ENCODE data around the gene ZNF32. TPM values are rescaled to one million over a fixed set of nuclear protein-coding genes. Genes with fewer than 3 reads are reported as not detected.

ZNF32 gene
- total RNA-seq, 1 donor from 2014 or later: 17.6 TPM

DNA sequence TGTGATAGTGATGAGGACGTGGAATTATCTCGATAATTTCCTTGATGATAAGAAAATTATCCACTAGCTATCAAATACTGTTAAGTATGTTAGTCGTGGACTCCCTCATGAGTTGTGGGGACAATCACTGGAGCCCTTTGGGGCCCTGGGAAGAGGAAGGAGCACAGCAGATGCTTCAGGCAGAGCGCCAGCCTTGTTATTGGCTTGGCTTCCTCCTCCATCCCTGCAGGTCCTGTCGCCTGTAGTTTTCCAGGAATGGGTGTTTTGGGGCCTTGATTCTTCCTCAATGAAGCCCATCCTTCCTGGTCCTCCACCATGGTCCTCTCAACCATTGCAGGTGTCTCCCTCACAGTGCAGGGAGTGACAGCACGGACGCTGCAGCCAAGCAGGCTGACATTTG, 32.5 kb upstream of the ZNF32 start:
- no peak for DNase-seq (ENCODE audit: extremely low read depth, low read depth, low spot score)

DNA sequence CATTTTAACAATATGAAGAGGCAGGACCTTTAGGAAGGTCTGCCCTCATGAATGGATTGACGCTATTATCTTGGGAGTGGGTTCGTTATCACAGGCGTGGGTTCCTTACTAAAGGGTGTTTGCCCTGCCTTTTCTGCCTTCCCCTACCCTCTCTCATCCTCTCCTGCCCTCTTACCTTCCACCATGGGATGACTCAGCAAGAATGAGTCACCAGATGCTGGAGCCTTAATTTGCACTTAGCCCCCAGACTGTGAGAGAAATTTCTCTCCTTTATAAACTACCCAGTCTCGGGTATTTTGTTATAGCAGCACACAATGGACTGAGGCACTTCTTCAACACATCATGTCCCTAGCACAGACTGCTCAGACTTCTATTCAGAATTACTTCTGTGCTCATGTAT, 31.4 kb upstream of the ZNF32 start:
- no peak for DNase-seq (ENCODE audit: extremely low read depth, low read depth, low spot score)

DNA sequence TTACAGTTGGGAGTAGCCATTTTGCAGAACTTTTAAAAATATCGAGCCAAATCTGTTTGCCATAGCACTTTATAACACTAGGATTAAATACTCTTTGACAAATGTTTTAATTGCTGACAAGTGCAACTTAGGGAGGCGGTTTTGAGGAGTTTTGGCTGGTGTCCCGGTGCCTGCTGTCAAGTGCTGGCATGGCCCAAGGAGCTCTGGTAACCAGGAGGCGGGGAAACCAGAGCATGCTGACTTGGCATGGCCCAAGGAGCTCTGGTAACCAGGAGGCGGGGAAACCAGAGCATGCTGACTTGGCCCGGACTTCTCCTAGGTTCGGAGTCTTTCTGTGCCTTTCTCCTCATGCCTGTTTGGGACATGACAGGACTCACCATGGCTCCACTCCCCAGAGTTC, 30.8 kb upstream of the ZNF32 start:
- DNase-seq (ENCODE audit: extremely low read depth, low read depth, low spot score): no peak

DNA sequence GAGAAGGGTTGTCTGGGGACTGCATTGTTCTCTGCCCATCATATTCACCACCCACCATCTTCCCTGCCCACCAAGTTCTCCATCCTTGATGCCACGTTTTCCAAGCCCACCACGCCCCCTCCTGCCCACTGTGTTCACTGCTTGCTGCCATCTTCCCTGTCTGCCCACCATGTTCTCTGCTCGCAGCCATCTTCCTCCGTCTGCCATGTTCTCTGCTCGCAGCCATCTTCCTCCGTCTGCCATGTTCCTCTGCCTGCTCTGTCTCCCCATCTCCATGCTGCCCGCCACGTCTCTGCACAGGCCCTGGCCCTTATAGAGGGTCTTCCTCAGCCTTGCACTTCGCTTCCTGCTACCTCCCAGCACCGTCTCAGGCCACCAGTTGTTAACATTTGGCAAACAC, 30.0 kb upstream of the ZNF32 start:
- no peak for DNase-seq (ENCODE audit: extremely low read depth, low read depth, low spot score)

DNA sequence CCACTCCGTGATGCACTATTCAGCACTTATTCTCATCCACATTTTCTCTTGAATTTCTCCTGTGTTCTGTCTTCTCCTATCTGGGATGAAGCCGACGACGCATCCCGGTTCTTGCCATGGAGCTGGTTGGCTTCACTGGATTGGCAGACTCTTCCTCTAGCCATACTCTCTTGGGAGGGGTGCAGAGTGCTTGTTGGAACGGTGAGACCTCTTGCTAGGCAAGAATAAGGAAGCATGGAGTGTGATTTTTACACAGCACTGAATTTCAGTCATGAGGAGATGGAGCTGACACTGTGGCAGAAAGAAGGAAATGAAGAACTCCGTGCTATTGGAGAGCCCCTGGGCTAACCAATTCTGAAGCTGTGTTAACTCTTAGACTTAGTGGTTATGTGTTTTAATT, 28.2 kb upstream of the ZNF32 start:
- DNase-seq (ENCODE audit: extremely low read depth, low read depth, low spot score): no peak

DNA sequence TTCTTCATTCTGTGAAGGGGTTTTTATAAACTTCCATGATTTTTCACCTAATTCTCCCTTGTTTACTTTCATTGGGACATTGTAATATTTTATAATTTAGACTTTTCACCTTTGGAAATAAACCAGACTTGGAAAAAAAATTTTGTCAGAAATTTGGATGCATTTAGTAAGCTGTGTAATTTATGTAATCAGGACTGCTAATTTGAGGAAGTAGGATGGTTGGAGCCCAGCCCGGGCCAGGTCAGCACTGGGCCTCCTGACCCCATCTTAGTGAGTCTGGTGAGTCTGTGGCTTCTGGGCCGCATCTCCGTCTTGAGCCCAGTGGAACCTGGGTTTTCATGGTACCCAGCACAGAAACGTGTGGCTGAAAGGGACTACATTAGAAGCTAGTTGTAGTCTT, 27.6 kb upstream of the ZNF32 start:
- no peak for DNase-seq (ENCODE audit: extremely low read depth, low read depth, low spot score)

DNA sequence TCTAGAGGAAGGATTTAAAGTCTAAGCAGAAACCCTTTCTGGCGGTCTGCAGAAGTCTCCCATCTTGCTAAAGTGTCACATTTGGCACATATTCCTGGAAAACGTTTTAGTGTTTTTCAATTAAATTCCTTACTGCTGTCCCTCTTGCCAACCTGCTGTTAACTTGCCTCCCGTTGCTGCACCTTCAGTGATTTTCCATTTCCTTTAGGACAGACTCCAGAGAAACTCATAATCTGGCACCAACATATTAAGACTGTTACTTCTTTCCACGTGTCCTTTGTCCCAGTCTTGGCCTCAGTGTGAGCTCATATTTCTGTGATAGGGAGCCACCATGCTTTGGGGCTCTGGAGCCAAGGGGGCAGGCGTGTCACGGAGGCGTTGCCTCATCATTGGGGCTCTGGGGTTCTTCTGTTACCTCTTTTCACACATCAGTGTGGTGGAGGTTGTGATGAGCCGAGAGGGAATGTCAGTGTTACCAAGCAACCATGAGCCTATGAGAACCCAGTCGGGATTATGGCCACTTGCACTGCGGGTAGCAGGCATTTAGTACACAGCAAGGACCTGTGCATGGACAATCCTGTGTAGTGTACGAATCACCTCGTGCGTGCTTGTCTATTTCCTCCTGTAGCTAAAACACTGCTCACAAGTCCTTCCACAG, 26.0 kb upstream of the ZNF32 start:
- no peak for DNase-seq (ENCODE audit: extremely low read depth, low read depth, low spot score)

DNA sequence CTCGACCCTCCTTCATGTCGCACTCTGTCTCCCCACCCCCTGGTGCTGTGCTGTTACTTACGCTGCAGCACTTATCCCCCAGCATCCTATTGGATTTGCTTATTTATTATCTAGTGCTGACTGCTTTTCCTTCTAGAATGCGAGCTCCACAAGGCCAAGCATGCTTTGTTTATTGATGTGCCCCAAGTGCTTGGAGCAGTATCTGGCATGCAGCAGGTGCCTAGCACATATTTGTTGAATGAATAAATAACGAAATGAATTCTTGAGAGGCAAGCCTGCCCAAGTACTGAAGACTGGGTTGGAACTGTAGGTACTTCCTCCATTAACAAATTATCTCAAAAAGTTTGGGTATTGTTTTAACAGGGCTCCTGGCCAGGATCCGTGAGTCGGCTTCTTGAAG, 24.8 kb upstream of the ZNF32 start:
- no peak for DNase-seq (ENCODE audit: extremely low read depth, low read depth, low spot score)

DNA sequence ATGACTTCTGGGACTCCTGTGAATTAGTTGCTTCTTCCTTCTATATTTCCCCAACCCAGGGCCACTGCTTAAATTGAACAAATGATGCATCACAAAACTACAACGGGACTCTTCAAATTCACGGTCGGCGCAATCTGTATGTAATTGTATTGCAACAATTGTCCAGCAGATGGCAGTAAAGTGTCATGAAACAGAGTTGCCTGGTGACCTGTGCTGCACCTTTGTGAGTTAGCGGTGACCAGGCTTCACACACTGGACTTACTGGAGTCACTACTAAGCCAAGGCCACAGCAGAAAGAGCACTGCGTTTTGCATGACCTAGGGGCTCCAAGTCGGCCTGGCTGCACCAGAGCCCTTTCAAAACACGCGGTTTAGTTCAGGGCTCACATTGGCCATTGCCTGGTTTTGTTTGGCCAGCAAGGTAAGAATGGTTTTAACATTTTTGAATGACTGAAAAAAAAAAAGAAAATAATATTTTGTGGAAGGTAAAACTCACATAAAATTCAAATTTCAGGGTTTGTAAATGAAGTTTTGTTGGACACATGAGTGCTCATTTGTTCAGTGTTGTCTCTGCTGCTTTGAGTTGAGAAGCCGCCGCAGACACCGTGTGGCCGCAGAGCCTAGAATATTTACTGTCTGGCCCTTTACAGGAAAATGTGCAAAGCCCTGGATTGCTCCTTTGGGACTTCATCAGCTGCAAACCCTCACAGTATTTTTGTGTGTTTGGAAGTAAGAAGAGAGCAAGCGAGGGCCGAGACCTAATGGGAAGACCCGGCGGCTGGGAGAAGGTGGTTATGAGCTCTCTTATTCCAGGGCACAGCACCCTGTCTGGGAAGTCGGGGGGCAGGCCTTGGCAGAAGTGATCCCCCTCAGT, 23.2 kb upstream of the ZNF32 start:
- DNase-seq (ENCODE audit: extremely low read depth, low read depth, low spot score): peak; percentile 64

DNA sequence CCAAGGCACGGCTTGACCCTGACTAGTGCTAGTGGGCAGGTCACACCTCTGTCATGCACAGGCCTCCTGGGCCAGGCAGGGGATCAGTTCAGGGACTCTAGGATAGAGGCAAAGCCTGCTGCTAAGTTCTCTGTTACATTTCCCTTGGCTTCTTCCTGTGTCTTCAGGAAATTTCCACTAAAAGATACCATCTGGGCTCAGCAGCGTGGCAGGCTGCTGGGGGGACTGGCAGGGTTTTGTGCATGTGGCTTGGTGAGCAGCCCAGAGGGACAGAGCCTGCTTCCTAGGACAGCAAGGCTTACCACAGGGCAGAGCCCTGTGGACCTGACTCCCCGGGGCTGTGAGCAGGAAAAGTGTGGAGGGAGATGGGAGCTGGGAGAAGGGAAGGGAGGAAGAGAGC, 20.7 kb upstream of the ZNF32 start:
- DNase-seq (ENCODE audit: extremely low read depth, low read depth, low spot score): no peak

DNA sequence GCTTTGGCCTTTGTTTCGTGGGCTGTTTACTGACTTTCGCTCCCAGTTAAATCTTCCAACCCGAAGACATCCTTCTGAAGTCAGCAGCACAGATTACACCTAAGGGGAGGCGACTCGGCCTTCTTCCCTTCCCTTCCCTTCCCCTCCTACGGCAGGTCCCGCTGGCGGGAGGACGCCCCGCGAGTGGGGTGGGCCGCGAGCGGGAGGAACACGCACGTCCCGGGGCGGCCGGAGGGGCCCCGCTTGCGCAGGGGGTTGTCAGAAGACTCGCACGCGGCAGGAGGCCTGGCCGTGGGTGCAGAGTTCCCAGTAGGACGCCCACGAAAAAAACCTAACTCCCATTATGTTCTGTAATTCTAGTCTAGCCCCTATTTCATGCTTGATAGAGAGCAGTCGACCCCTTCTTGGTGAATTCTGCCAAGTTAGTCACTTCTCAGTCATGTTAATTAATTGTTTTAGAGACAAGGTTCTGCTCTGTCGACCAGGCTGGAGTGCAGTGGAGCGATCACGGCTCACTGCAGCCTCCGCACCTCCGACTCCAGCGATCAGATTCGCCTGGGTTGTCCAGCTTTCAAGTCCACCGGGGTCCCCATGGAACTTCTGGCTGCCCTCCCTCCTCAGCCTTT, 19.2 kb upstream of the ZNF32 start:
- DNase-seq (ENCODE audit: extremely low read depth, low read depth, low spot score): no peak

DNA sequence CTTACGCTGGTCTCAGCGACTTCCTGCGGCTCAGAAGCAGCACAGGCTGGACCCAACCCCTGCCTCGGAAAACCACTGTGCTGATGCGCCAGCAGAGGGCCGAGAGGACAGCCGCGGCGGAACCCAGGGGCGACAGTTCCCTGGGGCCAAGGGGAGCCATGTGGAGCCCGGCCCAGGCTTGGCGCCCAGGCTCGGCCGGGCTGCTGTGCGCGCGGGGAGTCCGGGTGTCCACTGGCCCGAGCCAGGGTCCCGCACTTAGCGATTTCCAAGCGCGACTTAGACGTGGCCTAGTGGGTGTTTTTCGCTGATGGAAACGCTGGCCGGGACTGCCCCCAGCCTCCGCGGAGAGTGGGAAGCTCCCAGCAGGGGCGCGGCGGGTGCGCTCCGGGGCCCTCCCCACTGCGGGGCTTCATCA, 18.6 kb upstream of the ZNF32 start:
- no peak for DNase-seq (ENCODE audit: extremely low read depth, low read depth, low spot score)

DNA sequence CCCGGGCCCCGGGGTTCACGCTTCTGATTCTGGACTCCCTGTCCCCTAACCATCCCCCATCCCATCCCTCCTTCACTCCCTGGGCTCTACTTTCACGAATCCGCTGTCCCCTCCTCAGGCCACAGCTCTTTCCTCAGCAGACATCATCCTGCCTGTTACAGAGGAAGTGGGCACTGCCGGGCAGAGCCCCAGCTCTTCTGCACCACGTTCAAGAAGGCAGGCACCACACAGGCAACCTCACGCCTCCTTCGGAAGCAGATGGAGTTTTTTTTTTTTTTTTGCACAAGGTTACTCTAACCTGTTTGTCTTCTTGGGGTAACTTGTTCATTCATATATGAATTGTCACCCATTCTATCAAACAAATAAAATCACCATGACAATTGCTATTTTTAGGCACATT, 17.9 kb upstream of the ZNF32 start:
- no peak for DNase-seq (ENCODE audit: extremely low read depth, low read depth, low spot score)

DNA sequence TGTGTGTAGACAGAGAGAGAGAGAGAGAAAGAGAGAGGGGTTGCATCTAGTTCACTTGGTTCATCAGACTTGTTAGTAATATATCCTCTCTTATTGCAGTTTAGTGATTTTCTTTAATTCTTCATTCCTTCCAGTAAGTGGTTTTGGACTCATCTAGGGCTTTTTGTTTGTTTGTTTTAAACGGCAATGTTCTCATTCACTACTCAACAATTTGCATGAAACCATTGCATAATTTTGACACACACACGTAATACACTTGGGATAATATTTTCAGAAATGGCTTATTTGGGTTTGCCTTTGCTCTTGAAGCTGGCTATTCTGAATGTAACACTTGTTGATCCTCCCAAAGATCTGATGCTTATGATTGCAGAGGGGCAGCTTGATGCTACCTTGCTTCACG, 16.4 kb upstream of the ZNF32 start:
- no peak for DNase-seq (ENCODE audit: extremely low read depth, low read depth, low spot score)

DNA sequence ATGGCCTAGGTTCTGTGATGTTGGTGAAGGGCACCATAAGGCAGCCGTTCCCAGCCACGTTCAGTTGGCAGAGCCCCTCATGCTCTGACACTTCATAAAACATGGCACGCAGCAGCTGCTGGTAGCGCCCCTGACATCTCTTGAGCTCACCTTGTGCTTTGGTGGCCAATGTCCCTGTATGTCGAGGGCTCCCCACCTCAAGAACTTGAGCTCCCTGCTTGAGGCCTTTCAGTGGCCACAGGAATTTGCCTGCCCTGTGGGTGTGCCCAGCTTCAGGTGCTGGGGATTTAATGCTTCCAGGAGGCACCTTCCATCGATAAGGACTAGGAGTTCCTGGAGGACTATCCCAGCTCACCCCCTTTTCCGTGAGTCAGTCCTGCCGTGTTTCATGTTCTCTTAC, 9.5 kb upstream of the ZNF32 start:
- DNase-seq (ENCODE audit: extremely low read depth, low read depth, low spot score): no peak

DNA sequence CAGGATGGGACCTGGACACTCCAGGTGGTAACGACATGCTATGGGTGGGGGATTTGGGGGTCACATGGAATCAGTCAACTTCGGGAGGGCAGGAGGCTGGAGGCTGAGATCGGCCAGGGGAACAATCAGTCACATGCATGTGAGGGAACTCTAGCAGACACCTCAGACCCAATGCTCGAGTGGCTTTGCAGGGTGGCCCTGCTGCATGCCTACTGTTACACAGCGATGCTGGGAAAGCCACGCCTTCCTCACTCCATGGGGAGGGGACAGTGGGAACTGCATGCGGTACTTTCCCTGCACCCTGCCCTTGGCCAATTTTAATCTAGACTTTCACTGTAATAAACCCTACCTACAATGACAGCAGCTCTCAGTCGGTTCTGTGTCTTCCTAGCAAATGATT, 6.6 kb upstream of the ZNF32 start:
- DNase-seq (ENCODE audit: extremely low read depth, low read depth, low spot score): no peak

DNA sequence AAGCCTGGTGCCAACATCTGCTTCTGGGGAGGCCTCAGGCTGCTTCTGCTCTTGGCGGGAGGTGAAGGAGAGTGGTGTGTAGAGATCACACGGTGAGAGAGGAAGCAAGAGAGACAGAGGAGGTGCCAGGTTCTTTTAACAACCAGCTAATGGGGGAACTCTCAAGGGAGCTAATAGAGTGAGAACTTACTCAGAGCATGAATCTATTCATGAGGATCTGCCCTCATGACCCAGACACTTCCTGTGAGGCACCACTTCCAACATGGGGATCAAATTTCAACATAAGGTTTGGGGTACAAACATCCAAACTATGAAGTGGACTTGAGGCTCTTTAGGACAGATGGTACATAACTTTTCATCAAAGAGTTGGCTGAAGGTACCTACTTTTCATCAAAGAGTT, 5.1 kb upstream of the ZNF32 start:
- no peak for DNase-seq (ENCODE audit: extremely low read depth, low read depth, low spot score)

DNA sequence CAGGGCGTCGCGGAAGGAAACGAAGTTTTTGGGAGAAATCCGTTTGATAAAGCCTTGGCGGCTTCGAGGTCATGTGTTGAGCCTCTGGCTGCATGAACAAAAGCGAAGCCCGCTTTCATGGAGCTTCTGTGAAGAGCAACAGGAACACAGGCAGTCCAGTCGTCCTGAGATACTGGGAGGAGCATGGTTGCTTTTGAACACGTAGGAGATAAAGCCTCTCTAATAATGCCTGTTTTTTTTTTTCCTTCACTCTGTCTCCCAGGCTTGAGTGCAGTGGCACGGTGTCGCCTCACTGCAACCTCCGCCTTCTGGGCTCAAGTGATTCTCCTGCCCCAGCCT, 473 bp upstream of the ZNF32 start:
- DNase-seq (ENCODE audit: extremely low read depth, low read depth, low spot score): no peak

DNA sequence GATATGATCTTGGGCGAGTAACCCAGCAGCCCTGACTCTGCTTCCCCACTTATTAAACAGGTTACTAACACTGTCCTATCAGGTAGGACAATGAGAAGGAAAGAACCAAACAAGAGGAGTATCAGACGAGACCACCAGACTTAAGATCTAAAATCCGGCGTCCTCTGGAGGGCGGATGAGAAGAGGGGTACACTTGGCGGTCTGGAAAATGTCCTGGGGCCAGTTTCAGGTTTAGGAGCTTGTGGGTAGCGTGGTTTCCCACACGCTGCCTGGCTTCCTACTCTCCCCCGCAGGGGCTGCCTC, 635 bp downstream of the ZNF32 start:
- DNase-seq (ENCODE audit: extremely low read depth, low read depth, low spot score): no peak

DNA sequence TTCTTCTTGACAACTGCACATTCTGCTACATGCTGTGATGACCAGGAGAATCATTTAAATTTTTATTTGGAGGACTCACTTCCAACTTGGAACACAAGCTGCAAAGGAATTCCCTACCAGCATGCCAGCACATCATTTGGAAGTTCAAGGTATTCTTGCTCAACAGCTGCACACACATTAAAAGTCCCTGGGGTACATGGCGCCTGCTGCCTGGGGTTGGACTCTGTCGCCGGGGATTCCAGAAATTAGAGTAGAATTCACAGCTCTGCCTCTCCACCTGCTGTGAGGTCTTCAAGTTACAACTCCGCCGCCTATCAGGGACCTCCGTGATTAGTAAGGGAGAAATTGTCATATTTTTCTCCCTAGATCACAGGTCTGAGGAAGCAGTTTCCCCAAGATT, 1.1 kb downstream of the ZNF32 start:
- DNase-seq (ENCODE audit: extremely low read depth, low read depth, low spot score): no peak

DNA sequence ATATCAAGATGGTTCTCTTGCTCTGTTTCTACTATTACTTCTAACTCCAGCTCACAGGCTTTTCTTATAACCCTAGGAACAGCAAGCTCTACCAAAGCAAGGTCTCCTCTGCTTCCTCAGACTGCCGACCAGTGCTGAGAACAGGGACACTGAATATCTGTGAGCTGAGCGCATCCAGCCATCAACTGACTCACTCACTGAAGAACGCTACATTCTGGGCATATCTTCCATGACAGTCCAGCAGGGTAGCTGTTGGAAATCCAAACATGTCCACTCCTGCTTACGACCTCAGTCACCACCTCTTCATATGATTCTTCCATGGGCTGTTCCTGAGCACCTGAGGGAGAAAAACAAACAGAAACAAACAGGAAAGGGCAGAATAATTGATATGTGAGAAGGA, 2.8 kb downstream of the ZNF32 start:
- no peak for DNase-seq (ENCODE audit: extremely low read depth, low read depth, low spot score)

DNA sequence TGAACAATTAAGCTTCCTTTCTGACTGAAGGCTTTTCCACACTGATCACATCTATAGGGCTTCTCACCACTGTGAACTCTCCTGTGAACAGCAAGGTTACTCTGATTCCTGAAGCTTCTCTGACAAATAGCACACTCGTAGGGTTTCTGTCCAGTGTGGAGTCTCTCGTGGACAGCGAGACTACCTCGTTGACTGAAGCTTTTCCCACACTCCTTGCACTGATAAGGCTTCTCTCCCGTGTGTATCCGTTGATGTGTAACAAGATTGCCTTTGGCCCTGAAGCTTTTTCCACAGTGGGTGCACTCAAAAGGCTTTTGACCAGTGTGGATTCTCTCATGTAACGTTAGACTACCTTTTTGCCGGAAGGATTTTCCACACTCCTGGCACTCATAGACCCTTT, 4.4 kb downstream of the ZNF32 start:
- no peak for DNase-seq (ENCODE audit: extremely low read depth, low read depth, low spot score)
